GM23338 (cell line): ENCODE measurements around the gene PPFIA2. TPM values are rescaled to one million over a fixed set of nuclear protein-coding genes. Genes with fewer than 3 reads are reported as not detected.

Experiments
- ATAC-seq: fragments of 200-7000 bp; cut with Tn5 transposase; 3 replicates; pipeline ENCODE4 v1.9.1; 2020
- DNase-seq: peaks from one replicate; pipeline ENCODE4 v3.0.0-alpha.2; 2015; ENCODE audit warnings: low spot score
- H2AFZ ChIP-seq: fragments of 200-600 bp; sonication (generic); 2 replicates; pipeline ENCODE4 v1.8.0; 2016; ENCODE audit warnings: antibody characterized with exemption, mild to moderate bottlenecking, moderate library complexity
- H3F3A ChIP-seq: fragments of 200-600 bp; sonication (generic); replicated peaks from 2 replicates; pipeline ENCODE4 v1.8.0; 2017; ENCODE audit warnings: antibody characterized with exemption, mixed run types, low read depth
- H3K27ac ChIP-seq: fragments of 200-600 bp; sonication (generic); 2 replicates; pipeline ENCODE4 v1.6.1; 2016; ENCODE audit warnings: low read depth
- H3K27me3 ChIP-seq: fragments of 200-600 bp; sonication (generic); 2 replicates; pipeline ENCODE4 v1.8.0; 2016; ENCODE audit warnings: mild to moderate bottlenecking, mixed run types, moderate library complexity; ENCODE audit not compliant: insufficient read depth
- H3K36me3 ChIP-seq: fragments of 200-600 bp; sonication (generic); 2 replicates; pipeline ENCODE4 v1.8.0; 2016; ENCODE audit warnings: mild to moderate bottlenecking; ENCODE audit not compliant: insufficient read depth
- H3K4me1 ChIP-seq: fragments of 200-600 bp; sonication (generic); 2 replicates; pipeline ENCODE4 v1.8.0; 2016; ENCODE audit warnings: mild to moderate bottlenecking, moderate library complexity; ENCODE audit not compliant: insufficient read depth
- H3K4me2 ChIP-seq: fragments of 200-600 bp; sonication (generic); 2 replicates; pipeline ENCODE4 v1.7.1; 2017; ENCODE audit warnings: mixed run types
- H3K4me3 ChIP-seq: fragments of 200-600 bp; sonication (generic); 2 replicates; pipeline ENCODE4 v1.6.1; 2016; ENCODE audit warnings: mixed run types
- H3K79me2 ChIP-seq: fragments of 200-600 bp; sonication (generic); replicated peaks from 2 replicates; pipeline ENCODE4 v1.8.0; 2017; ENCODE audit warnings: mild to moderate bottlenecking; ENCODE audit not compliant: insufficient read depth
- H3K9me2 ChIP-seq: fragments of 200-600 bp; sonication (generic); 2 replicates; pipeline ENCODE4 v1.8.0; 2017; ENCODE audit not compliant: insufficient read depth
- H4K20me1 ChIP-seq: fragments of 200-600 bp; sonication (generic); replicated peaks from 2 replicates; pipeline ENCODE4 v1.8.0; 2017; ENCODE audit warnings: mild to moderate bottlenecking; ENCODE audit not compliant: insufficient read depth
- H3K27ac Mint-ChIP-seq: 2 replicates; pipeline ENCODE4 v1.8.0; 2020; ENCODE audit warnings: inconsistent platforms, mild to moderate bottlenecking, moderate library complexity, mixed read lengths
- H3K27me3 Mint-ChIP-seq: 3 replicates; pipeline ENCODE4 v1.8.0; 2022; ENCODE audit warnings: low read depth, mild to moderate bottlenecking, moderate library complexity, mixed read lengths, inconsistent platforms; ENCODE audit not compliant: insufficient read depth, poor library complexity
- H3K36me3 Mint-ChIP-seq: 3 replicates; pipeline ENCODE4 v1.8.0; 2021; ENCODE audit warnings: low read depth, mild to moderate bottlenecking, inconsistent platforms, moderate library complexity, mixed read lengths
- H3K4me1 Mint-ChIP-seq: 3 replicates; pipeline ENCODE4 v1.8.0; 2020; ENCODE audit warnings: mild to moderate bottlenecking, inconsistent platforms, mixed read lengths
- H3K4me3 Mint-ChIP-seq: 3 replicates; pipeline ENCODE4 v1.8.0; 2021; ENCODE audit warnings: moderate library complexity, mild to moderate bottlenecking, inconsistent platforms, mixed read lengths
- H3K9me3 Mint-ChIP-seq: 3 replicates; pipeline ENCODE4 v1.8.0; 2020; ENCODE audit warnings: moderate library complexity, mild to moderate bottlenecking, inconsistent platforms, mixed read lengths
- CREB1 ChIP-seq: fragments of 250-450 bp; sonication (Bioruptor Pico); IDR thresholded peaks from 2 replicates; pipeline ENCODE4 v1.5.0; 2020; ENCODE audit warnings: low read depth, mild to moderate bottlenecking, moderate library complexity
- EZH2 ChIP-seq: fragments of 200-600 bp; sonication (generic); IDR thresholded peaks from one replicate; pipeline ENCODE4 v1.8.0; 2017; ENCODE audit warnings: antibody characterized with exemption, mild to moderate bottlenecking, low read depth; ENCODE audit not compliant: unreplicated experiment
- EZH2phosphoT487 ChIP-seq: fragments of 200-600 bp; sonication (generic); IDR thresholded peaks from one replicate; pipeline ENCODE4 v1.8.1; 2018; ENCODE audit warnings: antibody characterized with exemption; ENCODE audit not compliant: unreplicated experiment
- JUNB ChIP-seq: IDR thresholded peaks from one replicate; pipeline ENCODE4 v1.6.1; 2016; ENCODE audit warnings: antibody characterized with exemption; ENCODE audit not compliant: unreplicated experiment
- NANOG ChIP-seq: IDR thresholded peaks from 2 replicates; pipeline ENCODE4 v1.6.1; 2016; ENCODE audit warnings: antibody characterized with exemption, borderline replicate concordance
- POLR2AphosphoS5 ChIP-seq: IDR thresholded peaks from 2 replicates; pipeline ENCODE4 v1.6.1; 2016; ENCODE audit warnings: antibody characterized with exemption, low read depth
- STAT1 ChIP-seq: IDR thresholded peaks from one replicate; pipeline ENCODE4 v1.6.1; 2016; ENCODE audit warnings: antibody characterized with exemption; ENCODE audit not compliant: unreplicated experiment
- ZNF114 ChIP-seq: fragments of 250-450 bp; sonication (Bioruptor Pico); IDR thresholded peaks from 2 replicates; pipeline ENCODE4 v1.5.0; 2020; ENCODE audit warnings: mild to moderate bottlenecking, moderate library complexity
- ZNF331 ChIP-seq: fragments of 250-450 bp; sonication (Bioruptor Pico); IDR thresholded peaks from 2 replicates; pipeline ENCODE4 v1.5.0; 2020; ENCODE audit warnings: low read depth, mild to moderate bottlenecking, moderate library complexity
- polyA plus RNA-seq: library from polyadenylated mRNA; unstranded; fragments of >200 nt; fragmentation: Nextera tagmentation; extraction: Ambion mirVana; gene quantifications from 2 replicates; pipeline ENCODE4 v1.2.1, GENCODE V29; 2016
- total RNA-seq: library from RNA; depleted of rRNA; stranded (reverse); fragments of >200 nt; shearing (Covaris generic); gene quantifications from 2 replicates; pipeline ENCODE4 v1.2.3, GENCODE V29; 2014
- TF ChIP-seq, protein P1 (sequence below): IDR thresholded peaks from 2 replicates; pipeline ENCODE4 v1.6.1; 2016; ENCODE audit warnings: antibody characterized with exemption
- TF ChIP-seq, protein P2 (sequence below): IDR thresholded peaks from one replicate; pipeline ENCODE4 v1.6.1; 2018; ENCODE audit warnings: antibody characterized with exemption; ENCODE audit not compliant: unreplicated experiment
- TF ChIP-seq, protein P3 (sequence below): fragments of 250-450 bp; sonication (Bioruptor Pico); IDR thresholded peaks from 2 replicates; pipeline ENCODE4 v1.5.0; 2020; ENCODE audit warnings: mild to moderate bottlenecking, moderate library complexity
- TF ChIP-seq, protein P4 (sequence below), 2 experiments: fragments of 200-600 bp in 1 of 2; sonication (generic) in 1 of 2; conservative IDR thresholded peaks; 2 replicates each; pipeline versions ENCODE4 v1.5.1 to v1.6.1; 2016 to 2017; ENCODE audit warnings: antibody characterized with exemption in 2 of 2, low read depth in 2 of 2, mild to moderate bottlenecking in 2 of 2, moderate library complexity in 1 of 2

PPFIA2 gene
- total and polyA plus RNA-seq, 2 experiments from 2014 or later: 5.4 to 7.2 TPM

DNA sequence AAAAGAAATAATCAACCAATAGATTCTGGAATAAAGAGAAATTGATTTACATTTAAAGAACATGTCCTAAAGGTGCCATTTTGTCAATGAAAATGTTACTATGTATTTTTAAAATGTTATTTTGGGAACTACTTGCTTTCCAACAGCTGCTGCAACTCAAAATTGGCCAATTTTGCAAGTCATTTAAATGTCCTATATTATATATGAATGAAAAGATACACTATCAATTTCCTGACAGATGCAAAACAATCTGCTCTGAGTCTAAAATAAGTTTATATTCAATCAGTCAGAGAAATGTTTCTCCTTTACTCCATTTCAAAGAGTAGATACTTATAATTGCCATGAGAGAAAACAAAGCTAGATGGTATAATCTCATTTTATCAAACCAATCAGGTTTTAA lies 434.1 kb downstream of the PPFIA2 start:
- ATAC-seq: no peak
- no peaks in the 10 kb centered on the region for H3K27me3 ChIP-seq

More for the DNA sequence above, 434.1 kb downstream of the PPFIA2 start:
- Mint-ChIP-seq H3K4me3 (no peak overlapping the region), H3K4me1 (no peaks in the 10 kb centered on the region), H3K9me3 (no peaks in the 10 kb centered on the region), H3K36me3 (no peaks in the 10 kb centered on the region), H3K27ac (no peak overlapping the region), H3K27me3 (no peaks in the 10 kb centered on the region)
- H2AFZ ChIP-seq: no peak overlapping the region
- H3K4me3 ChIP-seq: no peak overlapping the region
- no peaks in the 10 kb centered on the region for H3K79me2 ChIP-seq
- H3K4me2 ChIP-seq: no peak overlapping the region
- no peak overlapping the region for H3K27ac ChIP-seq
- H3K9me2 ChIP-seq: peaks cover 3% of the 10 kb centered on the region; the same call in 1 of the 2 replicates
- DNase-seq: no peak
- TF ChIP-seq, protein P1, sequence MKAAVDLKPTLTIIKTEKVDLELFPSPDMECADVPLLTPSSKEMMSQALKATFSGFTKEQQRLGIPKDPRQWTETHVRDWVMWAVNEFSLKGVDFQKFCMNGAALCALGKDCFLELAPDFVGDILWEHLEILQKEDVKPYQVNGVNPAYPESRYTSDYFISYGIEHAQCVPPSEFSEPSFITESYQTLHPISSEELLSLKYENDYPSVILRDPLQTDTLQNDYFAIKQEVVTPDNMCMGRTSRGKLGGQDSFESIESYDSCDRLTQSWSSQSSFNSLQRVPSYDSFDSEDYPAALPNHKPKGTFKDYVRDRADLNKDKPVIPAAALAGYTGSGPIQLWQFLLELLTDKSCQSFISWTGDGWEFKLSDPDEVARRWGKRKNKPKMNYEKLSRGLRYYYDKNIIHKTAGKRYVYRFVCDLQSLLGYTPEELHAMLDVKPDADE: no peak
- TF ChIP-seq, protein P2, sequence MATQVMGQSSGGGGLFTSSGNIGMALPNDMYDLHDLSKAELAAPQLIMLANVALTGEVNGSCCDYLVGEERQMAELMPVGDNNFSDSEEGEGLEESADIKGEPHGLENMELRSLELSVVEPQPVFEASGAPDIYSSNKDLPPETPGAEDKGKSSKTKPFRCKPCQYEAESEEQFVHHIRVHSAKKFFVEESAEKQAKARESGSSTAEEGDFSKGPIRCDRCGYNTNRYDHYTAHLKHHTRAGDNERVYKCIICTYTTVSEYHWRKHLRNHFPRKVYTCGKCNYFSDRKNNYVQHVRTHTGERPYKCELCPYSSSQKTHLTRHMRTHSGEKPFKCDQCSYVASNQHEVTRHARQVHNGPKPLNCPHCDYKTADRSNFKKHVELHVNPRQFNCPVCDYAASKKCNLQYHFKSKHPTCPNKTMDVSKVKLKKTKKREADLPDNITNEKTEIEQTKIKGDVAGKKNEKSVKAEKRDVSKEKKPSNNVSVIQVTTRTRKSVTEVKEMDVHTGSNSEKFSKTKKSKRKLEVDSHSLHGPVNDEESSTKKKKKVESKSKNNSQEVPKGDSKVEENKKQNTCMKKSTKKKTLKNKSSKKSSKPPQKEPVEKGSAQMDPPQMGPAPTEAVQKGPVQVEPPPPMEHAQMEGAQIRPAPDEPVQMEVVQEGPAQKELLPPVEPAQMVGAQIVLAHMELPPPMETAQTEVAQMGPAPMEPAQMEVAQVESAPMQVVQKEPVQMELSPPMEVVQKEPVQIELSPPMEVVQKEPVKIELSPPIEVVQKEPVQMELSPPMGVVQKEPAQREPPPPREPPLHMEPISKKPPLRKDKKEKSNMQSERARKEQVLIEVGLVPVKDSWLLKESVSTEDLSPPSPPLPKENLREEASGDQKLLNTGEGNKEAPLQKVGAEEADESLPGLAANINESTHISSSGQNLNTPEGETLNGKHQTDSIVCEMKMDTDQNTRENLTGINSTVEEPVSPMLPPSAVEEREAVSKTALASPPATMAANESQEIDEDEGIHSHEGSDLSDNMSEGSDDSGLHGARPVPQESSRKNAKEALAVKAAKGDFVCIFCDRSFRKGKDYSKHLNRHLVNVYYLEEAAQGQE: no peak
- TF ChIP-seq ZNF331 (CRISPR knock-in tag): no peak
- TF ChIP-seq, protein P3, sequence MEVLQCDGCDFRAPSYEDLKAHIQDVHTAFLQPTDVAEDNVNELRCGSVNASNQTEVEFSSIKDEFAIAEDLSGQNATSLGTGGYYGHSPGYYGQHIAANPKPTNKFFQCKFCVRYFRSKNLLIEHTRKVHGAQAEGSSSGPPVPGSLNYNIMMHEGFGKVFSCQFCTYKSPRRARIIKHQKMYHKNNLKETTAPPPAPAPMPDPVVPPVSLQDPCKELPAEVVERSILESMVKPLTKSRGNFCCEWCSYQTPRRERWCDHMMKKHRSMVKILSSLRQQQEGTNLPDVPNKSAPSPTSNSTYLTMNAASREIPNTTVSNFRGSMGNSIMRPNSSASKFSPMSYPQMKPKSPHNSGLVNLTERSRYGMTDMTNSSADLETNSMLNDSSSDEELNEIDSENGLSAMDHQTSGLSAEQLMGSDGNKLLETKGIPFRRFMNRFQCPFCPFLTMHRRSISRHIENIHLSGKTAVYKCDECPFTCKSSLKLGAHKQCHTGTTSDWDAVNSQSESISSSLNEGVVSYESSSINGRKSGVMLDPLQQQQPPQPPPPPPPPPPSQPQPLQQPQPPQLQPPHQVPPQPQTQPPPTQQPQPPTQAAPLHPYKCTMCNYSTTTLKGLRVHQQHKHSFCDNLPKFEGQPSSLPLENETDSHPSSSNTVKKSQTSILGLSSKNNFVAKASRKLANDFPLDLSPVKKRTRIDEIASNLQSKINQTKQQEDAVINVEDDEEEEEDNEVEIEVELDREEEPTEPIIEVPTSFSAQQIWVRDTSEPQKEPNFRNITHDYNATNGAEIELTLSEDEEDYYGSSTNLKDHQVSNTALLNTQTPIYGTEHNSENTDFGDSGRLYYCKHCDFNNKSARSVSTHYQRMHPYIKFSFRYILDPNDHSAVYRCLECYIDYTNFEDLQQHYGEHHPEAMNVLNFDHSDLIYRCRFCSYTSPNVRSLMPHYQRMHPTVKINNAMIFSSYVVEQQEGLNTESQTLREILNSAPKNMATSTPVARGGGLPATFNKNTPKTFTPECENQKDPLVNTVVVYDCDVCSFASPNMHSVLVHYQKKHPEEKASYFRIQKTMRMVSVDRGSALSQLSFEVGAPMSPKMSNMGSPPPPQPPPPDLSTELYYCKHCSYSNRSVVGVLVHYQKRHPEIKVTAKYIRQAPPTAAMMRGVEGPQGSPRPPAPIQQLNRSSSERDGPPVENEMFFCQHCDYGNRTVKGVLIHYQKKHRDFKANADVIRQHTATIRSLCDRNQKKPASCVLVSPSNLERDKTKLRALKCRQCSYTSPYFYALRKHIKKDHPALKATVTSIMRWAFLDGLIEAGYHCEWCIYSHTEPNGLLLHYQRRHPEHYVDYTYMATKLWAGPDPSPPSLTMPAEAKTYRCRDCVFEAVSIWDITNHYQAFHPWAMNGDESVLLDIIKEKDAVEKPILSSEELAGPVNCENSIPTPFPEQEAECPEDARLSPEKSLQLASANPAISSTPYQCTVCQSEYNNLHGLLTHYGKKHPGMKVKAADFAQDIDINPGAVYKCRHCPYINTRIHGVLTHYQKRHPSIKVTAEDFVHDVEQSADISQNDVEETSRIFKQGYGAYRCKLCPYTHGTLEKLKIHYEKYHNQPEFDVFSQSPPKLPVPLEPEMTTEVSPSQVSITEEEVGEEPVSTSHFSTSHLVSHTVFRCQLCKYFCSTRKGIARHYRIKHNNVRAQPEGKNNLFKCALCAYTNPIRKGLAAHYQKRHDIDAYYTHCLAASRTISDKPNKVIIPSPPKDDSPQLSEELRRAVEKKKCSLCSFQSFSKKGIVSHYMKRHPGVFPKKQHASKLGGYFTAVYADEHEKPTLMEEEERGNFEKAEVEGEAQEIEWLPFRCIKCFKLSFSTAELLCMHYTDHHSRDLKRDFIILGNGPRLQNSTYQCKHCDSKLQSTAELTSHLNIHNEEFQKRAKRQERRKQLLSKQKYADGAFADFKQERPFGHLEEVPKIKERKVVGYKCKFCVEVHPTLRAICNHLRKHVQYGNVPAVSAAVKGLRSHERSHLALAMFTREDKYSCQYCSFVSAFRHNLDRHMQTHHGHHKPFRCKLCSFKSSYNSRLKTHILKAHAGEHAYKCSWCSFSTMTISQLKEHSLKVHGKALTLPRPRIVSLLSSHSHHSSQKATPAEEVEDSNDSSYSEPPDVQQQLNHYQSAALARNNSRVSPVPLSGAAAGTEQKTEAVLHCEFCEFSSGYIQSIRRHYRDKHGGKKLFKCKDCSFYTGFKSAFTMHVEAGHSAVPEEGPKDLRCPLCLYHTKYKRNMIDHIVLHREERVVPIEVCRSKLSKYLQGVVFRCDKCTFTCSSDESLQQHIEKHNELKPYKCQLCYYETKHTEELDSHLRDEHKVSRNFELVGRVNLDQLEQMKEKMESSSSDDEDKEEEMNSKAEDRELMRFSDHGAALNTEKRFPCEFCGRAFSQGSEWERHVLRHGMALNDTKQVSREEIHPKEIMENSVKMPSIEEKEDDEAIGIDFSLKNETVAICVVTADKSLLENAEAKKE (CRISPR knock-in tag): no peak
- TF ChIP-seq STAT1: no peak
- no peak for TF ChIP-seq EZH2phosphoT487
- TF ChIP-seq ZNF114: no peak
- no peak for TF ChIP-seq JUNB
- no peak for TF ChIP-seq CREB1
- no peak for TF ChIP-seq NANOG
- TF ChIP-seq POLR2AphosphoS5: no peak
- TF ChIP-seq, protein P4, sequence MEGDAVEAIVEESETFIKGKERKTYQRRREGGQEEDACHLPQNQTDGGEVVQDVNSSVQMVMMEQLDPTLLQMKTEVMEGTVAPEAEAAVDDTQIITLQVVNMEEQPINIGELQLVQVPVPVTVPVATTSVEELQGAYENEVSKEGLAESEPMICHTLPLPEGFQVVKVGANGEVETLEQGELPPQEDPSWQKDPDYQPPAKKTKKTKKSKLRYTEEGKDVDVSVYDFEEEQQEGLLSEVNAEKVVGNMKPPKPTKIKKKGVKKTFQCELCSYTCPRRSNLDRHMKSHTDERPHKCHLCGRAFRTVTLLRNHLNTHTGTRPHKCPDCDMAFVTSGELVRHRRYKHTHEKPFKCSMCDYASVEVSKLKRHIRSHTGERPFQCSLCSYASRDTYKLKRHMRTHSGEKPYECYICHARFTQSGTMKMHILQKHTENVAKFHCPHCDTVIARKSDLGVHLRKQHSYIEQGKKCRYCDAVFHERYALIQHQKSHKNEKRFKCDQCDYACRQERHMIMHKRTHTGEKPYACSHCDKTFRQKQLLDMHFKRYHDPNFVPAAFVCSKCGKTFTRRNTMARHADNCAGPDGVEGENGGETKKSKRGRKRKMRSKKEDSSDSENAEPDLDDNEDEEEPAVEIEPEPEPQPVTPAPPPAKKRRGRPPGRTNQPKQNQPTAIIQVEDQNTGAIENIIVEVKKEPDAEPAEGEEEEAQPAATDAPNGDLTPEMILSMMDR (conservative IDR thresholded peaks at IDR 0.05; ENCODE audit: low read depth in 2 of 2): no peak
- TF ChIP-seq EZH2: no peak
- H4K20me1 ChIP-seq: no peaks in the 10 kb centered on the region
- no peaks in the 10 kb centered on the region for H3K4me1 ChIP-seq
- H3F3A ChIP-seq: no peaks in the 10 kb centered on the region
- no peaks in the 10 kb centered on the region for H3K36me3 ChIP-seq
